PC-9 (cell line): ENCODE results near the gene OR6S1. TPM values are rescaled to one million over a fixed set of nuclear protein-coding genes. Genes with fewer than 3 reads are reported as not detected.
"Not testable (repeated sequence)": the region's sequence is repeated elsewhere in the genome, so short reads cannot be mapped to it uniquely, and the experiment has no call there.

ENCODE experiments used
- BruUV-seq: library from RNA; stranded (reverse); fragments of 400-500 nt; replicated peaks from 2 replicates; lab custom pipeline; 2021; lab: Mats Ljungman, UMichigan
- CTCF ChIA-PET: fragments of 300-600 bp; sonication (Branson Sonifier 250); formaldehyde crosslinking; loops from one replicate; lab custom pipeline; 2022; ENCODE audit warnings: antibody characterized with exemption; lab: Charles Lee
- POLR2A ChIA-PET: fragments of 300-600 bp; sonication (Branson Sonifier 250); formaldehyde crosslinking; loops from one replicate; lab custom pipeline; 2022; ENCODE audit warnings: antibody characterized with exemption; ENCODE audit not compliant: unreplicated experiment; lab: Charles Lee
- DNase-seq, 2 experiments: peaks; one replicate each; pipeline versions ENCODE4 v3.0.0 to v3.0.0-alpha.2; 2015 to 2022; ENCODE audit warnings: mixed read lengths in 1 of 2
- H2AFZ ChIP-seq: fragments of 200-600 bp; sonication (generic); 2 replicates; pipeline ENCODE4 v1.8.1; 2017; ENCODE audit warnings: antibody characterized with exemption
- H3F3A ChIP-seq: fragments of 200-600 bp; sonication (generic); 2 replicates; pipeline ENCODE4 v1.8.1; 2017; ENCODE audit warnings: antibody characterized with exemption, mild to moderate bottlenecking, low read depth; ENCODE audit not compliant: insufficient read depth
- H3K27ac ChIP-seq: fragments of 200-600 bp; sonication (generic); 2 replicates; pipeline ENCODE4 v1.6.1; 2016; ENCODE audit warnings: mixed run types
- H3K27me3 ChIP-seq: fragments of 200-600 bp; sonication (generic); 2 replicates; pipeline ENCODE4 v1.6.1; 2016; ENCODE audit warnings: low read depth, mixed run types; ENCODE audit not compliant: insufficient read depth
- H3K36me3 ChIP-seq: fragments of 200-600 bp; sonication (generic); 2 replicates; pipeline ENCODE4 v1.6.1; 2016; ENCODE audit warnings: low read depth, mixed run types
- H3K4me1 ChIP-seq: fragments of 200-600 bp; sonication (generic); replicated peaks from 2 replicates; pipeline ENCODE4 v1.6.1; 2016; ENCODE audit warnings: mixed run types; ENCODE audit not compliant: insufficient read depth
- H3K4me2 ChIP-seq: fragments of 200-600 bp; sonication (generic); 2 replicates; pipeline ENCODE4 v1.6.1; 2017; ENCODE audit warnings: mixed run types
- H3K4me3 ChIP-seq: fragments of 200-600 bp; sonication (generic); 2 replicates; pipeline ENCODE4 v1.6.1; 2016; ENCODE audit warnings: mixed run types
- H3K79me2 ChIP-seq: fragments of 200-600 bp; sonication (generic); 2 replicates; pipeline ENCODE4 v1.6.1; 2017; ENCODE audit warnings: low read depth, mixed run types
- H3K9me2 ChIP-seq: fragments of 200-600 bp; sonication (generic); 2 replicates; pipeline ENCODE4 v1.8.1; 2017; ENCODE audit warnings: mild to moderate bottlenecking; ENCODE audit not compliant: insufficient read depth
- H3K9me3 ChIP-seq: fragments of 200-600 bp; sonication (generic); 2 replicates; pipeline ENCODE4 v1.8.1; 2016; ENCODE audit warnings: low read depth; ENCODE audit not compliant: insufficient read depth
- H4K20me1 ChIP-seq: fragments of 200-600 bp; sonication (generic); 2 replicates; pipeline ENCODE4 v1.8.1; 2017; ENCODE audit not compliant: insufficient read depth
- EZH2 ChIP-seq: fragments of 200-600 bp; sonication (generic); IDR thresholded peaks from 2 replicates; pipeline ENCODE4 v1.8.0; 2017; ENCODE audit warnings: antibody characterized with exemption, low read depth
- intact Hi-C: fragments of 100-400 bp; cut with micrococcal nuclease; formaldehyde crosslinking; loops from one replicate; pipeline ENCODE4 v1.10.0; 2022; ENCODE audit not compliant: unreplicated experiment
- total RNA-seq: library from RNA; stranded (reverse); gene quantifications from 2 replicates; pipeline ENCODE4 v1.2.3, GENCODE V29; 2021
- TF ChIP-seq, protein P1 (sequence below): fragments of 200-600 bp; sonication (generic); conservative IDR thresholded peaks from 2 replicates; pipeline ENCODE4 v1.6.1; 2017; ENCODE audit warnings: mixed run types, antibody characterized with exemption, mild to moderate bottlenecking, moderate library complexity

Gene OR6S1
- total RNA-seq, 1 experiment from 2014 or later = not detected

DNA sequence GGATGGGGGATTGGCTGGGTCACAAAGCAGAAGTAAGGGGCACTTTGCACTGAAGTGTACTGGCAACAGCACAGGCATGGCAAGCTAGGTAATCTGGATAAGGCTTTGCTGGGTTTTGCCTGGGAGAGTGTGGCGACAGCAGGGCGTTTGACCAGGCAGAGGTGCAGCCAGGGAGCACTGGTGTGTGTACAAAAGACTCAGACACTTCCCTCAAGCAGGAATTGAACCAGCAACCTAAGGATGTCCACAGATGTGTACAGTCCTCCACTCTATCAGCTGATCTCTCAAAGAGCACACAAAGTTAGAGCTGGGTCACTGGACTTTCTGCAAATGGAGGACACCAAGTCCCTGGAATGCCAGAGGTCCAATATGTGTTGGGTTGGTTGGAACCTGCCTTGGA, 27.5 kb upstream of the OR6S1 start:
- no peak overlapping the region for H3K27ac ChIP-seq
- no peak overlapping the region for H3K4me2 ChIP-seq
- TF ChIP-seq EZH2 = no peak
- TF ChIP-seq, protein P1, sequence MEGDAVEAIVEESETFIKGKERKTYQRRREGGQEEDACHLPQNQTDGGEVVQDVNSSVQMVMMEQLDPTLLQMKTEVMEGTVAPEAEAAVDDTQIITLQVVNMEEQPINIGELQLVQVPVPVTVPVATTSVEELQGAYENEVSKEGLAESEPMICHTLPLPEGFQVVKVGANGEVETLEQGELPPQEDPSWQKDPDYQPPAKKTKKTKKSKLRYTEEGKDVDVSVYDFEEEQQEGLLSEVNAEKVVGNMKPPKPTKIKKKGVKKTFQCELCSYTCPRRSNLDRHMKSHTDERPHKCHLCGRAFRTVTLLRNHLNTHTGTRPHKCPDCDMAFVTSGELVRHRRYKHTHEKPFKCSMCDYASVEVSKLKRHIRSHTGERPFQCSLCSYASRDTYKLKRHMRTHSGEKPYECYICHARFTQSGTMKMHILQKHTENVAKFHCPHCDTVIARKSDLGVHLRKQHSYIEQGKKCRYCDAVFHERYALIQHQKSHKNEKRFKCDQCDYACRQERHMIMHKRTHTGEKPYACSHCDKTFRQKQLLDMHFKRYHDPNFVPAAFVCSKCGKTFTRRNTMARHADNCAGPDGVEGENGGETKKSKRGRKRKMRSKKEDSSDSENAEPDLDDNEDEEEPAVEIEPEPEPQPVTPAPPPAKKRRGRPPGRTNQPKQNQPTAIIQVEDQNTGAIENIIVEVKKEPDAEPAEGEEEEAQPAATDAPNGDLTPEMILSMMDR = no peak
- H3K4me1 ChIP-seq = no peaks in the 10 kb centered on the region
- DNase-seq = no peak
- no peak overlapping the region for H3K4me3 ChIP-seq
- intact Hi-C loops = no loop called here
- H3F3A ChIP-seq = no peaks in the 10 kb centered on the region
- BruUV-seq = no TSS peak
- H3K9me2 ChIP-seq = no peaks in the 10 kb centered on the region
- H3K9me3 ChIP-seq = no peaks in the 10 kb centered on the region
- ChIA-PET CTCF (no interaction called here), POLR2A (no interaction called here)
- H3K79me2 ChIP-seq = no peaks in the 10 kb centered on the region
- H3K27me3 ChIP-seq = no peaks in the 10 kb centered on the region
- H2AFZ ChIP-seq = no peak overlapping the region
- H4K20me1 ChIP-seq = no peaks in the 10 kb centered on the region
- H3K36me3 ChIP-seq = no peaks in the 10 kb centered on the region

DNA sequence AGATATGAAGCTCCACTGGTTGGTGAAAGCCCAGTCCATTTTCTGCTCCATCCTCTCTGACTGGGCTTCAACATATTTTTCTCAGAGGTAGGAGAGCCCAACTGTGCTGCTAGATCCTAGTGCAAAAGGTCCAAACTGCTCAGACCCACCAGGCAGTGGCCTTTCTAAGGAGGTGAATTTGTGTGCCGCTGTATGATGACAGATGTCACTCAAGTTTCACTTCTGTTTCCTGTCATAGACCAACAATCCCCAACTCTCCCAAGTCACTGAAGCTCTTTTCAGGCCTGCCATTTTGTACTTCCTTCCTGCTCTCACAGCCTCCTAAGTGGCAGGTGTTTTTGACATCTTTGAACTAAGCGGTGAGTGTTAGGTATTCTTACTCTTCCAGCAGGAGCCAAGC, 26.5 kb upstream of the OR6S1 start:
- Histone ChIP-seq H3K36me3 (no peaks in the 10 kb centered on the region), H3F3A (no peaks in the 10 kb centered on the region), H3K4me1 (no peaks in the 10 kb centered on the region), H3K27me3 (no peaks in the 10 kb centered on the region), H3K9me3 (no peaks in the 10 kb centered on the region), H2AFZ (no peak overlapping the region), H3K79me2 (no peaks in the 10 kb centered on the region), H3K27ac (no peak overlapping the region), H4K20me1 (no peaks in the 10 kb centered on the region), H3K4me2 (no peak overlapping the region), H3K4me3 (no peak overlapping the region), H3K9me2 (no peaks in the 10 kb centered on the region)
- intact Hi-C loops = no loop called here
- no peak for DNase-seq
- CTCF ChIA-PET = no interaction called here
- TF ChIP-seq, protein P1 = no peak
- no peak for TF ChIP-seq EZH2
- POLR2A ChIA-PET = no interaction called here
- no TSS peak for BruUV-seq

DNA sequence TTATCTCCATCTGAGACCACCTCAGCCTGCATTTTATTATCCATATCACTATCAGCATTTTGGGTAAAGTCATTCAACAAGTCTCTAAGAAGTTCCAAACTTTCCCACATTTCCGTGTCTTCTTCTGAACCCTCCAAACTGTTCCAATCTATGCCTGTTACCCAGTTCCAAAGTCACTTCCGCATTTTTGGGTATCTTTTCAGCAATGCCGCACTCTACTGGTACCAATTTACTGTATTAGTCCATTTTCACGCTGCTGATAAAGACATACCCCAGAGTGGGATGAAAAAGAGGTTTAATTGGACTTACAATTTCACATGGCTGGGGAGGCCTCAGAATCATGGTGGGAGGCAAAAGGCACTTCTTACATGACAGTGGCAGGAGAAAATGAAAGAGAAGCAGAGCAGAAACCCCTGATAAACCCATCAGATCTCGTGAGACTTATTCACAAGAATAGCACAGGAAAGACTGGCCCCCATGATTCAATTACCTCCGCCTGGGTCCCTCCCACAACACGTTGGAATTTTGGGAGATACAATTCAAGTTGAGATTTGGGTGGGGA, 25.0 kb upstream of the OR6S1 start:
- CTCF ChIA-PET, H3K79me2 ChIP-seq, intact Hi-C loops, H4K20me1 ChIP-seq, H3K27me3 ChIP-seq, H3K9me3 ChIP-seq, H3K4me3 ChIP-seq, H3K4me2 ChIP-seq, H3K9me2 ChIP-seq, H3K27ac ChIP-seq, H3K4me1 ChIP-seq, DNase-seq, H2AFZ ChIP-seq, H3F3A ChIP-seq, H3K36me3 ChIP-seq, BruUV-seq, POLR2A ChIA-PET: not testable (repeated sequence)
